ENCODE results near the gene PTPRCAP. TPM values are rescaled to one million over a fixed set of nuclear protein-coding genes. Genes with fewer than 3 reads are reported as not detected.

Gene PTPRCAP
- total and polyA plus RNA-seq, 2 donors from 2014 or later, result 4.7 to 20.3 TPM

GRCh38 chr11:67435727-67436458 is 1.6 kb downstream of the PTPRCAP start:
- intact Hi-C loops (cut with DNase I), result no loop called here
- FAIRE-seq (no peak), DNase-seq (peak in 1 of 5 donors; percentile 77)
- Histone ChIP-seq H3K36me3 (ENCODE audit: control insufficient read depth in 2 of 3, insufficient read depth in 3 of 3, low read length in 3 of 3) (peaks cover 0 to 9% (median 7%) of the 10 kb centered on the region in 3 donors), H3K27ac (ENCODE audit: low read depth in 2 of 2, low read length in 2 of 2) (no peak overlapping the region), H3K4me3 (ENCODE audit: low read length in 3 of 3) (no peak overlapping the region), H3K9me3 (ENCODE audit: control insufficient read depth in 2 of 3, insufficient read depth in 1 of 3, low read length in 3 of 3) (no peaks in the 10 kb centered on the region), H3K27me3 (ENCODE audit: control insufficient read depth, insufficient read depth, low read length) (no peaks in the 10 kb centered on the region), H3K4me1 (ENCODE audit: control insufficient read depth in 2 of 3, insufficient read depth in 2 of 3, low read depth in 1 of 3, low read length in 3 of 3) (peaks cover 0 to 4% (median 0%) of the 10 kb centered on the region in 3 donors), H3K9ac (ENCODE audit: low read length in 3 of 3) (no peak overlapping the region)
- TF ChIP-seq, protein P1, sequence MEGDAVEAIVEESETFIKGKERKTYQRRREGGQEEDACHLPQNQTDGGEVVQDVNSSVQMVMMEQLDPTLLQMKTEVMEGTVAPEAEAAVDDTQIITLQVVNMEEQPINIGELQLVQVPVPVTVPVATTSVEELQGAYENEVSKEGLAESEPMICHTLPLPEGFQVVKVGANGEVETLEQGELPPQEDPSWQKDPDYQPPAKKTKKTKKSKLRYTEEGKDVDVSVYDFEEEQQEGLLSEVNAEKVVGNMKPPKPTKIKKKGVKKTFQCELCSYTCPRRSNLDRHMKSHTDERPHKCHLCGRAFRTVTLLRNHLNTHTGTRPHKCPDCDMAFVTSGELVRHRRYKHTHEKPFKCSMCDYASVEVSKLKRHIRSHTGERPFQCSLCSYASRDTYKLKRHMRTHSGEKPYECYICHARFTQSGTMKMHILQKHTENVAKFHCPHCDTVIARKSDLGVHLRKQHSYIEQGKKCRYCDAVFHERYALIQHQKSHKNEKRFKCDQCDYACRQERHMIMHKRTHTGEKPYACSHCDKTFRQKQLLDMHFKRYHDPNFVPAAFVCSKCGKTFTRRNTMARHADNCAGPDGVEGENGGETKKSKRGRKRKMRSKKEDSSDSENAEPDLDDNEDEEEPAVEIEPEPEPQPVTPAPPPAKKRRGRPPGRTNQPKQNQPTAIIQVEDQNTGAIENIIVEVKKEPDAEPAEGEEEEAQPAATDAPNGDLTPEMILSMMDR (IDR thresholded peaks at IDR 0.05; ENCODE audit: borderline replicate concordance, extremely low read depth, insufficient read depth), result no peak

- TF ChIP-seq, protein P1 (IDR thresholded peaks at IDR 0.05; ENCODE audit: borderline replicate concordance, extremely low read depth, insufficient read depth), result no peak
- no peaks in the 10 kb centered on the region for H3K9me3 ChIP-seq (ENCODE audit: control insufficient read depth in 2 of 3, insufficient read depth in 1 of 3, low read length in 3 of 3)
- no peak overlapping the region for H3K27ac ChIP-seq (ENCODE audit: low read depth in 2 of 2, low read length in 2 of 2)
- no peak for DNase-seq
- no peak for FAIRE-seq
- intact Hi-C loops (cut with DNase I), result no loop called here
- H3K4me1 ChIP-seq (ENCODE audit: control insufficient read depth in 2 of 3, insufficient read depth in 2 of 3, low read depth in 1 of 3, low read length in 3 of 3), result peaks cover 0 to 4% (median 0%) of the 10 kb centered on the region in 3 donors
- H3K9ac ChIP-seq (ENCODE audit: low read length in 3 of 3), result no peak overlapping the region
- peaks cover 0 to 9% (median 7%) of the 10 kb centered on the region in 3 donors for H3K36me3 ChIP-seq (ENCODE audit: control insufficient read depth in 2 of 3, insufficient read depth in 3 of 3, low read length in 3 of 3)
- H3K27me3 ChIP-seq (ENCODE audit: control insufficient read depth, insufficient read depth, low read length), result no peaks in the 10 kb centered on the region
- H3K4me3 ChIP-seq (ENCODE audit: low read length in 3 of 3), result no peak overlapping the region
Measured at GRCh38 chr11:67435031-67435726, 2.3 kb downstream of the PTPRCAP start.

DNA sequence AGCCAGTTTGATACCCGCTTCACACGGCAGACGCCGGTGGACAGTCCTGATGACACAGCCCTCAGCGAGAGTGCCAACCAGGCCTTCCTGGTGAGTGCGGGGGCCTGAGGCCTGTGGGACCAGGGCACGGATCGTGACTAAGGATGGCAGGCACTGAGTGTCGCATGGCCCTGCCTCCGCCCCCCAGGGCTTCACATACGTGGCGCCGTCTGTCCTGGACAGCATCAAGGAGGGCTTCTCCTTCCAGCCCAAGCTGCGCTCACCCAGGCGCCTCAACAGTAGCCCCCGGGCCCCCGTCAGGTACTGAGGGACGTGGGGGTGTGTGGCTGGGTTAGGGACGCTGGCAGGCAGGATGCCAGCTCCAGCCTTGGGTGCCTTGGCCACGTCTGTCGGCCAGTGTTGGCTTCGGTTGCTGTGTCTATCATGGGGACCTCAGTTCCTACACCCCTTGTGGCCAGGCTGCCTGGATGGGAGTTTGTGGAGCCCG is 3.0 kb downstream of the PTPRCAP start:
- H3K27ac ChIP-seq (ENCODE audit: low read depth in 2 of 2, low read length in 2 of 2), result no peak overlapping the region
- intact Hi-C loops (cut with DNase I), result no loop called here
- H3K4me1 ChIP-seq (ENCODE audit: control insufficient read depth in 2 of 3, insufficient read depth in 2 of 3, low read depth in 1 of 3, low read length in 3 of 3), result peaks cover 0 to 3% (median 0%) of the 10 kb centered on the region in 3 donors
- TF ChIP-seq, protein P1 (IDR thresholded peaks at IDR 0.05; ENCODE audit: borderline replicate concordance, extremely low read depth, insufficient read depth), result no peak
- FAIRE-seq (no peak), DNase-seq (no peak)
- H3K9me3 ChIP-seq (ENCODE audit: control insufficient read depth in 2 of 3, insufficient read depth in 1 of 3, low read length in 3 of 3), result no peaks in the 10 kb centered on the region
- peaks cover 0 to 9% (median 8%) of the 10 kb centered on the region in 3 donors for H3K36me3 ChIP-seq (ENCODE audit: control insufficient read depth in 2 of 3, insufficient read depth in 3 of 3, low read length in 3 of 3)
- H3K4me3 ChIP-seq (ENCODE audit: low read length in 3 of 3), result no peak overlapping the region
- H3K27me3 ChIP-seq (ENCODE audit: control insufficient read depth, insufficient read depth, low read length), result no peaks in the 10 kb centered on the region
- H3K9ac ChIP-seq (ENCODE audit: low read length in 3 of 3), result no peak overlapping the region

Data from kidney (tissue), 14 donors.